Limb (tissue), 2 donors: ENCODE results near the gene ATP2A3.
A peak's percentile ranks its signal among the peaks of the same experiment; 100 is the strongest.
"Not testable (repeated sequence)": the region's sequence is repeated elsewhere in the genome, so short reads cannot be mapped to it uniquely, and the experiment has no call there.

Experiments used
- DNase-seq, 2 donors: peaks; one replicate each; pipeline ENCODE4 v3.0.0-alpha.2; 2016; ENCODE audit errors: extremely low spot score in 2 of 2

The ATP2A3 gene

DNA sequence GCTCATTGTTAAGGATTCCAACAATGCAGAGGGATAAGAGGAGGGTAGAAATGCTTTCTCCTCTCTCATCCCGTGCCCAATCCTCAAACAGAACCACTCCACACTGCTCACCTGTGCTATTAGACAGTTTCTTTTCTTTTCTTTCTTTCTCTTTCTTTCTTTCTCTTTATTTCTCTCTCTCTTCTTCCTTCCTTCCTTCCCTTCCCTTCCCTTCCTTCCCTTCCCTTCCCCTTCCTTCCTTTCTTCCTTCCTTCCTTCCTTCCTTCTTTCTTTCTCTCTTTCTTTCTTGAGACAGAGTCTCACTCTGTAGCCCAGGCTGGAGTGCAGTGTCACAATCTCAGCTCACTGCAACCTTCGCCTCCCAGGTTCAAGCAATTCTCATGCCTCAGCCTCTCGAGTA is 27.5 kb upstream of the ATP2A3 start:
- DNase-seq = not testable (repeated sequence)

GRCh38 chr17:3990386-3991127 is 26.3 kb upstream of the ATP2A3 start:
- no peak for DNase-seq

GRCh38 chr17:3989041-3989886 is 25.0 kb upstream of the ATP2A3 start:
- DNase-seq = no peak

DNA sequence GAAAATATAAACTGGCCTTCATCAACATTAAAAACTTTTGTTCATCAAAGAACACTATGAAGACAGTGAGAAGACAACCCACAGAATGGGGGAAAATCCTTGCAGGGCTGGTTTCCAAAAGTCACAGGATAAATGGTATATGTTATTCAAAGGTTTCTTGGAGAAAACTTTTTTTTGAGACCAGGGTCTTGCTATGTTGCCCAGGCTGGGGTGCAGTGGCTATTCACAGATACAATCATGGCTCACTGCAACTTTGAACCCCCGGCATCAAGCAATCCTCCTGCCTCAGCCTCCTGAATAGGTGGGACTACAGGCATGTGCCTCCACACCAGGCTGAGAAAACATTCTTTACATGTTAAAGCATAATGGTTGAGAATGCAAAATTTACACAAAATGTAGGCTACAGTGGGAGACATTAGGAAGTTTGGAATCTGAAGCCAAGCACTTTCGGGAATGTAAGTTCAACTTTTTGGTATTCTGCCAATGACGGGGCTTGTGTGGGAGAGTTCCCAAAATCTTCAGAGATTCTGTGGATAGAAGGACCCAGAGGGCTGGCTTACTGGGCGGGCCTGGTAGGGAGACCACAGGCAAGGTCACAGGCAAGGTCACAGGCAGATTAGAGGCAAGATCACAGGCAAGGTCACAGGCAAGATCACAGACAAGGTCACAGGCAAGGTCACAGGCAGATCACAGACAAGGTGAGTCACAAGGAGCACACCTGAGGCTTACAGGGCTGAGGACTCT is 24.2 kb upstream of the ATP2A3 start:
- DNase-seq = no peak

DNA sequence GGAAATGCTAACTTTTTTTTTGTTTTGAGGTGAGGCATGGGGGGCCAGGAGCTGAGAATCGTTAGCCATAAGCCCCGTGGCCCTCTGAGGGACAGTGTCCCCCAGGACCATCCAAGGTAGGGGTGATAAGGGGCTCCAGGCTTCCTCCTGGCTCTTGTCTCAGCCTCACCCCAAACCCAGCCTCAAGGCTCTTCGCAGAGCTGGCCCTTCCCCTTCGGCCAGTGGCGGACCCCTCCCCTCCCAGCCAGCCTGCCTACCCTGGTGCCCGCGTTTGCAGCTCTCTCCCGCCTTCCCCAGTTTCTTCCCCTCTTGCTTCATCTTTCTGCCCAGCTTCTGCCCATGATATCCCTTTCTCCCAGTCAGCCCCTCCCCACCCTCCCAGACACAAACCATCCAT is 22.7 kb upstream of the ATP2A3 start:
- DNase-seq = no peak

- no peak for DNase-seq
Observed at GRCh38 chr17:3986270-3986938, 22.2 kb upstream of the ATP2A3 start.

DNA sequence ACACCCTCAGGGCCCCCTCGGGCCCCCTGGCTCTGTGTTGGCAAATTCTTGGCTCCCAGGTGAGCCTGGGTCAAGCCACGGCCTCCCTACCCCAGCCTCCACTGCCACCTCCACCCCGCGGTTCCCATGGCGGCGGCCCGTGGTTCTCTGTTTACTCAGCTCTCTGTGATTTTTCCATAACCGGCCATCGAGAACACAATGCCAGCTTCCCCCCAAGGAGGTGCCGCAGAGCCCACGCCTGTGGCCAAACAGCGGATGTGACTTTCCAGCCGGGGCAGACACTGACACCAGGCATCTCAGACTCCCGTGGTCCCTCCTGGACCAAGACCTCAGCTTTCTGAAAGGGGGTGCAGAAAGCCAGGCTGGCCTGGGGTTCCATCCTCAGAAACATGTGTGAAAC is 21.6 kb upstream of the ATP2A3 start:
- no peak for DNase-seq

GRCh38 chr17:3983606-3984484 is 19.6 kb upstream of the ATP2A3 start:
- peak in 1 of 2 donors; percentile 72 for DNase-seq

DNA sequence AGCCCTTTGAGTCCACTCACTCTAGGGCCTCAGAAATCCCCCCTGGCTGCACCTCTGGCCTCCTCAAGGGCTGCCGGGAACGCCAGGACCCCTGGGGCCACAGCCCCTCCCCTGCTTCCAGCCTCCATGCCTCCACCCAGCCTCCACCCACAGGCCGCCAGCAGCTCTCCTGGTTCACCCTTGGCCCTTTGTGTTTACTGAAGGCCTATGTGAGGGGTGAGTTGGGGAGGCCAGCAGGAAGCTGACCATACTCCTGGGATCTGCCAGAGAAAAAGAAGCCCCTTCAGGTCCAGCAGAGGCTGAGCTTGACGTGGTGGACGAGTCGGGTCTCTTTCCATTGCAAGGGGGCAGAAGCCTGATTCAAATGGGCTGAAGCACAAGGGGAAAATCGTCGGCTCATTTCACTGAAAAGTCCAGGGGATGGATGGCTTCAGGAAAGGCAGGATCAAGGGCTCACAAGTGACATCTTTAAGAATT is 18.3 kb upstream of the ATP2A3 start:
- no peak for DNase-seq

GRCh38 chr17:3982113-3982512 is 17.9 kb upstream of the ATP2A3 start:
- no peak for DNase-seq

GRCh38 chr17:3981455-3981854 is 17.2 kb upstream of the ATP2A3 start:
- no peak for DNase-seq

- DNase-seq = no peak
Observed at GRCh38 chr17:3980381-3981014, 16.3 kb upstream of the ATP2A3 start.

DNA sequence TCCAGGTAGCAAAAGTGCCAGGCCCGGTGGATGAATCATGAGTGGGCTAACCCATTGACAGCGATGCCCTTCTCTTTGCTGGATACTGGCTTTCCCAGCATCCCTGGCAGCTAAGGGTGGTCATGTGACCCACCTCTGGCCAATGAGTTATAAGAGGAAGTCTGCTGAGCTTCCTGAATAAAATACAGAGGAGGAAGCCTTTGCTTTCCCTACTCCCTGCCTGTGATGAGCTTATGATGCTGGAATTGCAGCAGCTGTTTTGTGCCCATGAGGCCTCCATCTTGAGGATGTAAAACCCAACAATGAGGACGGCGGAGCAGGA is 15.0 kb upstream of the ATP2A3 start:
- DNase-seq = no peak

DNA sequence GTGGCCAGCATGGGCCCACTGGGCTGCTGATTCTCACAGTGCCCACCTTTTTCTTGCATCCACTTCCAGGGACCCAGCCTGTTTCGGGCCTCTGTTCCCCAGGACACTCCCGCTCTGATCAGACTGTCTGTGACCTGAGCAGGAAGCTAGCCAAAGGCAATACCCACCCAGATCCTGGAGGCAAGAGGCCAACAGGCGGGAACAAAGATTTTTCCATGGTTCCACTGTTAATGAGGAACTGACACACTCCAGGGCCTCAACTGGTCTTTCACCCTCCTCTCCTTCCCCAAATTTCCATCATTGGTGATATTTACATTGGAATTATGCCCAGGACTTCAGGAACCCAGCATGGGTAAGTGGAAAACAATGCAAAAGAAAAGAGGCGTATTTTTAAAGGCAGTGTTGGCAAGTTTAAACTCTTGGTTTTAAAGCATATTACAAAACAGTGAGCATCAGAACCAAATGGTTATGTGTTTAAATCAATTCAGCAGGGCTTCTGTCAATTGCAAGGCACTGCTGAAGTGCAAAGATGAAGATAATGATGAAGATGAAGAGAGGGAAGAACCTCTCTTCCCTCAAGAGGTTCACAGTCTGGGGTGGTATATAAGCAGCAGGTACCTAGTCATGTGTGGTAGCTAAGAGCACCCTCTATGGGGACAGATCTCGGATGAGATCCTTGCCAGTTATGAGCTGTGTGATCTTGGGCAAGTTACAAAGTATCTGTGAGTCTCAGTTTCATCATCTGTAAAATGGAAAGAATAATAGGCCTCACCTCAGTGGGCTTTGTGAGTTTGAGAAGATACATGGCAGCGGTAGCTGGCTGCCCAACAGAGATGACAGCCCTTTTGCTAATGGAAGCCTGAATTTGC is 14.4 kb upstream of the ATP2A3 start:
- no peak for DNase-seq

GRCh38 chr17:3977387-3977786 is 13.2 kb upstream of the ATP2A3 start:
- no peak for DNase-seq

DNA sequence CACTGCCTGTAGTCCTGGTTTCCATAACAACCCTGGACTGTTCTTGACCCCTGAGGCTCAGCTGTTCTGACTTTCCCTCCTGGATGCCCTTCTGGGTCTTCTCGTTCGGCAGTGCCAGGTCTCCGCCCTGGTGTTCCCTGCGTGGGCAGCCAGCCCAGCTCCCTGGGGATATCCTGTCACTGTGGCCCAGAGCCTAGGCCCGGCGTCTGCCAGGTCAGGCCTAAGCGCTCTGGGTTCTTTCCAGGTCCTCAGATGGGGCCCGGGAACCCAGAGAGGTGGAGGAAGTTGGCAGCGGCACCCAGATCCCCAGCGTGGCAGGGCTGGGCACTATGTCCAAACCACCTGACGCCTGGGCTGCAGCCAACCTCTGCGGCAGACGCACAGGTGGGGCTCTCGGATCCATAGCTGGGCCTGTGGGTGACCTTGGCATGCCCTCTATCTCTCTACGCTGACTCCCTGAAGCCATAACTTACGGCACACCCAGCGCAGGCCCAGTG is 12.5 kb upstream of the ATP2A3 start:
- no peak for DNase-seq

DNA sequence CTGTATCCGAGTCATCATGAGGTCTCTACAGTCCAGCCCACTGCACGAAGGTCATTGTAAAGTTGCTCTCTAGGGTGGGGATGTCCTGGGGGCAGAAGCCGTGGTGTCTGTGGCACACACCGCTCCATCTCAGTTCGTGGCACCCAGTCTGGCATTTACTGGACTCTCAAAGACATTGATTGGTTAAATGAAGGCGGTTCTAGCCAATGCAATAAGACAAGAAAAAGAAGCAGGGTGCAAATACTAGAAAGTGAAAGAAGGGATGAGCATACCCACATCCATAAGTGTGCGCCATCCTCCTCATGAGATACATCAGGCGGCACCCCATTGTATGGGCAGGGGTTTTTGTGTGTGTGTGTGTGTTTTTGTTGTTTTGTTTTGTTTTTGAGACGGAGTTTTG is 10.7 kb upstream of the ATP2A3 start:
- no peak for DNase-seq

GRCh38 chr17:3974138-3974687 is 10.0 kb upstream of the ATP2A3 start:
- DNase-seq = no peak
